GM20431 (cell line): Measurements from ENCODE around the gene RBM20.
"Not testable (repeated sequence)": the region's sequence is repeated elsewhere in the genome, so short reads cannot be mapped to it uniquely, and the experiment has no call there.

Experiments used
- in situ Hi-C: fragments of 300-500 bp; cut with MseI, MboI; formaldehyde crosslinking; loops from one replicate; pipeline ENCODE4 v1.15.0; 2020; ENCODE audit warnings: low sequenced_read_pairs; ENCODE audit not compliant: unreplicated experiment

The RBM20 gene

GRCh38 chr10:110643653-110644597 lies at the start of gene RBM20:
Gene RBM20, plus strand, starts transcription at chr10:110644336. Its CDS starts 119 bp downstream, at chr10:110644455.
- in situ Hi-C loops, result no loop called here

- in situ Hi-C loops, result no loop called here
Measured at GRCh38 chr10:110597476-110597875, 46.7 kb upstream of the RBM20 start.

- in situ Hi-C loops, result no loop called here
Measured at GRCh38 chr10:110600487-110601101, 43.5 kb upstream of the RBM20 start.

- in situ Hi-C loops, result no loop called here
Measured at GRCh38 chr10:110601581-110601980, 42.6 kb upstream of the RBM20 start.

- in situ Hi-C loops, result no loop called here
Measured at GRCh38 chr10:110608087-110608486, 36.0 kb upstream of the RBM20 start.

- in situ Hi-C loops, result no loop called here
Measured at GRCh38 chr10:110609605-110610004, 34.5 kb upstream of the RBM20 start.

- in situ Hi-C loops, result no loop called here
Measured at GRCh38 chr10:110610308-110610774, 33.8 kb upstream of the RBM20 start.

GRCh38 chr10:110610781-110611180 lies 33.4 kb upstream of the RBM20 start:
- in situ Hi-C loops, result not testable (repeated sequence)

GRCh38 chr10:110612087-110612486 lies 32.0 kb upstream of the RBM20 start:
- in situ Hi-C loops, result no loop called here

- in situ Hi-C loops, result no loop called here
Measured at GRCh38 chr10:110612629-110613028, 31.5 kb upstream of the RBM20 start.

GRCh38 chr10:110613341-110613995 lies 30.7 kb upstream of the RBM20 start:
- in situ Hi-C loops, result no loop called here

GRCh38 chr10:110613996-110614495 lies 30.1 kb upstream of the RBM20 start:
- in situ Hi-C loops, result no loop called here

GRCh38 chr10:110615057-110615747 lies 28.9 kb upstream of the RBM20 start:
- in situ Hi-C loops, result no loop called here

- in situ Hi-C loops, result no loop called here
Measured at GRCh38 chr10:110616493-110617033, 27.6 kb upstream of the RBM20 start.

GRCh38 chr10:110617425-110618229 lies 26.5 kb upstream of the RBM20 start:
- in situ Hi-C loops, result no loop called here

GRCh38 chr10:110618230-110618610 lies 25.9 kb upstream of the RBM20 start:
- in situ Hi-C loops, result no loop called here

- in situ Hi-C loops, result no loop called here
Measured at GRCh38 chr10:110619514-110620397, 24.4 kb upstream of the RBM20 start.

- in situ Hi-C loops, result no loop called here
Measured at GRCh38 chr10:110620398-110620719, 23.8 kb upstream of the RBM20 start.
